Tibial nerve (tissue), 3 donors: Measurements from ENCODE around the gene ABHD3.

Source experiments
- POLR2A ChIP-seq, 2 donors: fragments of 450-650 bp; IDR thresholded peaks; one replicate each; pipeline ENCODE4 v1.6.1; 2017; ENCODE audit warnings: antibody characterized with exemption in 2 of 2, mild to moderate bottlenecking in 2 of 2, moderate library complexity in 2 of 2
- TF ChIP-seq, protein P1 (sequence below), 5 experiments: fragments of 200-600 bp in 3 of 5; fragments of 450-650 bp in 2 of 5; sonication (generic) in 3 of 5; IDR thresholded peaks; one replicate each; pipeline ENCODE4 v1.5.1; 2016 to 2019; ENCODE audit warnings: antibody characterized with exemption in 5 of 5, mild to moderate bottlenecking in 3 of 5, moderate library complexity in 2 of 5

DNA sequence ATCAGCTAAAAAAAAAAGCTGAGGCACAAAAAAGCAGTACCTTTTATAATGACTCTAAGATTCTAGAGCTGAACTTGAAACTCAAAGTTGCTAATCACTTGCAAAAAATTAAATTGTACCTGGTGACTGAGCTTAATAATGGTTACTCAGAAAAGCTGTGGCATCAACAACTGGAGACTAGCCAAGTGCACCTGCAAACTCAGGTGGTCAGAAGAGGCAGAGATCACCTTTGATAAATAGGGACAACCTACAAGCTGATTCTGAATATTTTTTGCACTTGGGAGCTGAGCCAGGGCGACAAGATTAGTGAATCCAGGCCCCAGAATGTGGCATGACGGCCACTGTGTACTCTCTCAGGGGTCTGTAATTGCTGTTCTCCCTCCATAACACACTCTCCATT, 3.0 kb downstream of the ABHD3 start:
- TF ChIP-seq, protein P1, sequence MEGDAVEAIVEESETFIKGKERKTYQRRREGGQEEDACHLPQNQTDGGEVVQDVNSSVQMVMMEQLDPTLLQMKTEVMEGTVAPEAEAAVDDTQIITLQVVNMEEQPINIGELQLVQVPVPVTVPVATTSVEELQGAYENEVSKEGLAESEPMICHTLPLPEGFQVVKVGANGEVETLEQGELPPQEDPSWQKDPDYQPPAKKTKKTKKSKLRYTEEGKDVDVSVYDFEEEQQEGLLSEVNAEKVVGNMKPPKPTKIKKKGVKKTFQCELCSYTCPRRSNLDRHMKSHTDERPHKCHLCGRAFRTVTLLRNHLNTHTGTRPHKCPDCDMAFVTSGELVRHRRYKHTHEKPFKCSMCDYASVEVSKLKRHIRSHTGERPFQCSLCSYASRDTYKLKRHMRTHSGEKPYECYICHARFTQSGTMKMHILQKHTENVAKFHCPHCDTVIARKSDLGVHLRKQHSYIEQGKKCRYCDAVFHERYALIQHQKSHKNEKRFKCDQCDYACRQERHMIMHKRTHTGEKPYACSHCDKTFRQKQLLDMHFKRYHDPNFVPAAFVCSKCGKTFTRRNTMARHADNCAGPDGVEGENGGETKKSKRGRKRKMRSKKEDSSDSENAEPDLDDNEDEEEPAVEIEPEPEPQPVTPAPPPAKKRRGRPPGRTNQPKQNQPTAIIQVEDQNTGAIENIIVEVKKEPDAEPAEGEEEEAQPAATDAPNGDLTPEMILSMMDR (IDR thresholded peaks at IDR 0.05) = no peak
- no peak for TF ChIP-seq POLR2A (IDR thresholded peaks at IDR 0.05)
